LNCaP clone FGC (cell line): ENCODE results near the gene PLCG2.

Source experiments
- DNase-seq: peaks from one replicate; pipeline ENCODE4 v3.0.0-alpha.2; 2011; ENCODE audit warnings: low read depth
- H3K4me3 ChIP-seq: 2 replicates; pipeline ENCODE4 v1.5.1; 2011; ENCODE audit warnings: mild to moderate bottlenecking, low read depth, low read length, control low read depth
- CTCF ChIP-seq: IDR thresholded peaks from 2 replicates; pipeline ENCODE4 v1.5.1; 2012; ENCODE audit warnings: mild to moderate bottlenecking; ENCODE audit not compliant: control insufficient read depth, insufficient read depth; ENCODE audit errors: extremely low read depth

PLCG2 gene

GRCh38 chr16:81917375-81917774, 138.3 kb downstream of the PLCG2 start:
- TF ChIP-seq CTCF: no peak
- no peak overlapping the region for H3K4me3 ChIP-seq
- DNase-seq: no peak

GRCh38 chr16:81918927-81919326, 139.8 kb downstream of the PLCG2 start:
- H3K4me3 ChIP-seq: no peak overlapping the region
- TF ChIP-seq CTCF: no peak
- no peak for DNase-seq

DNA sequence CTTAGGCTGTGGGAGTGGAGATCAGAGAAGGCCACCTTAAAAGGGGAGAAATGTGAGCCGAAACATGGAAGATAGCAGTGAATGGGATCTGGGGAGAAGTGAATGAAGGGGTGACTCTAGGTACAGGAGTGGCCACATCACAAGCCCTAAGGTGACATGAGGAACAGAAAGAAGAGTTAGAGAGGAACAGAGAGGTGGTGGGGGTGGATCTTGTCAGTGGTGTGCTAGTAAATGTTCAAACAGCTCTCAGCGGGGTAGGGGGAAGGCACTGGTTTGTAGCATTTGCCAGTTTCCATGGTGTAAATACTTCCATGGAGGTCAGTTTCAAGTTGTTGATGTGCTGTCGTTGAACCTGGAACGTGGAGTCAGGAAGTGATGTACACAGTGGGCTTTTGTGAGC, 141.4 kb downstream of the PLCG2 start:
- TF ChIP-seq CTCF: no peak
- H3K4me3 ChIP-seq: no peak overlapping the region
- no peak for DNase-seq

DNA sequence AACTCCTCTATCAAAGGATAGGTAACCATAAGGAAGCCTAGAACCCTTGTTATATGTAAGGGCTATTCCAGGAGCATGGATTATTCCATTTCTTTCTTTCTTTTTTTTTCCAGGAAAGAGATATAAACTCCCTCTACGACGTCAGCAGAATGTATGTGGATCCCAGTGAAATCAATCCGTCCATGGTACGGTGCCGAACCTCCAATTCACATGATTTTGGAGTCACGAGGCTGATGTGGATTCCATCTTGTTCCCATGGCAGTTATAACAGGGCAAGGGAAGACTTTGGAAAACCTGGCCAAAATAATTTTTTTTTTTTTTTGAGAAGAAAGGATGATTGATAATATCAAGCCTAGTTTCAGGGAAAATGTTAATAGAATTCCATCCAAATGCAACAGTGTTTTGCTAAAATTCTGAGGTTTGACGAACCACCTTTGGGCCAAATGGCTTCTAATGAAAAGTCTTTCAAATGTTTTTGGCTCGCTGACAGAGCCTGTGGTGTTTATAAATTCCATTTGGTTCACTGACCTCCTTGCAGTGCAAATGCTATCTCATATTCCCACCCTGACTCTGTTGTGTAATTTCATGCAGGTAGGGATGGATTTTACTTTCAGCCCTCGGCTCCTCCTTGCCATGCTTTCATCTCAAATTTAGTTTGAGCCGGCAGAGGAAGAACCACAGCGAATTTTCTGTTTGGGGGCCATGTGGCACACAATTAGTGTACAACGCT, 142.2 kb downstream of the PLCG2 start:
- DNase-seq: no peak
- no peak overlapping the region for H3K4me3 ChIP-seq
- TF ChIP-seq CTCF: no peak

GRCh38 chr16:81921843-81922584, 142.9 kb downstream of the PLCG2 start:
- H3K4me3 ChIP-seq: no peak overlapping the region
- DNase-seq: no peak
- no peak for TF ChIP-seq CTCF

DNA sequence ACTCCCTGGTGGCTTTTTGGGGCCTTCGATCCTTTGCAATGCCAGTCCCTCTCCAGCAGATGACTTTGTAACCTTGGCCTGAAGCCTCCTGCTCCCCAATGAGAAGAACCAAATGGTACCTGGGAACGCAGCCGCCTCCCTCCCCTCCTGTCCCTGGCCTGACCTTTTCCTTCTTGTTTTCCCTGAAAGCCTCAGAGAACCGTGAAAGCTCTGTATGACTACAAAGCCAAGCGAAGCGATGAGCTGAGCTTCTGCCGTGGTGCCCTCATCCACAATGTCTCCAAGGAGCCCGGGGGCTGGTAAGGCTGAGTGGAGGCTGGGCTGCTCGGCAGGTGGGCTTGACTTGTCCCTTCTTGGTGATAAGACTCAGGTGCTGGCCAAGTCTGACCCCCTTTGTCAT, 144.2 kb downstream of the PLCG2 start:
- no peak overlapping the region for H3K4me3 ChIP-seq
- TF ChIP-seq CTCF: no peak
- no peak for DNase-seq
